ENCODE measurements around the gene KCNMA1.

KCNMA1 gene

GRCh38 chr10:76885816-76886215 is 751.8 kb downstream of the KCNMA1 start:
- no peak for DNase-seq (ENCODE audit: low read depth)

GRCh38 chr10:76884673-76885275 is 752.8 kb downstream of the KCNMA1 start:
- no peak for DNase-seq (ENCODE audit: low read depth)

- DNase-seq (ENCODE audit: low read depth) = no peak
These were observed 754.0 kb downstream of the KCNMA1 start for GRCh38 chr10:76883596-76883995.

DNA sequence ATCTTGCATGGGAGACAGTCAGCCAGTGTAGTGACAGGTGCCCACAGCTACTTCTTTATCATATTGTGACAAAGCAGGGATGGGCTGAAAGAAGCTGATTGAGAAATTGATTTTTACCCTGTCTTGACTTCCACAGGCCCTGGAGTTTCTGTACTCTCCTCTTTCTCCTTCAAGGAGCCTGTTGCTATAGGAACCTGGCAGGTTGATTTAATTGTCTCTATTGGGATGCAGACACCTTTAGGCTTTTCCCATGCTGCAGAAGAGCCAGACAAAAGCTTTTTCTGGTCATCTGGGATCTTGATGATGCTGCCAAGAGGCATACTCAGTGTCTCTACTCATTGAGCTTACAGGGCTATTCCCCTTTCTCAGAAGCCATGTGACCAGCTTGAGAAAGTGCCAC is 754.8 kb downstream of the KCNMA1 start:
- DNase-seq (ENCODE audit: low read depth) = no peak

DNA sequence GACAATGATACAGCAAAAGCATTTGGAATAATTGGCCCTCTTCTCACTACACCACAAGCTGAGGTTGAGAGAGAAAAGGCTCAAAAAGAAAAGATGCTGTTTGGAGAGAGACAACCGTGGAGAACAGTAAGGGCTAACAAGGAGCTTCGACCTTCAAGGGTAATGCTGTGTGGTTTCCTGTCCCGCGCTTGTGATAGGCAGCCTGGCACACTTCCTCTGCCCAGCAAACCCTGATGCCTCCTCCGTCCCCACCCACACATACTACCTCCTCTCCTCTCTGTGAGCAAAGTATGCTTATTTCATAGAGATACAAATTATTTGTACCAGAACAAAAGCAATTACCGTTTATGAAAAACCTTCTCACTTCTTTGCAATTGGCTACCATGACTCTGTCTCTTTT is 755.4 kb downstream of the KCNMA1 start:
- no peak for DNase-seq (ENCODE audit: low read depth)

DNA sequence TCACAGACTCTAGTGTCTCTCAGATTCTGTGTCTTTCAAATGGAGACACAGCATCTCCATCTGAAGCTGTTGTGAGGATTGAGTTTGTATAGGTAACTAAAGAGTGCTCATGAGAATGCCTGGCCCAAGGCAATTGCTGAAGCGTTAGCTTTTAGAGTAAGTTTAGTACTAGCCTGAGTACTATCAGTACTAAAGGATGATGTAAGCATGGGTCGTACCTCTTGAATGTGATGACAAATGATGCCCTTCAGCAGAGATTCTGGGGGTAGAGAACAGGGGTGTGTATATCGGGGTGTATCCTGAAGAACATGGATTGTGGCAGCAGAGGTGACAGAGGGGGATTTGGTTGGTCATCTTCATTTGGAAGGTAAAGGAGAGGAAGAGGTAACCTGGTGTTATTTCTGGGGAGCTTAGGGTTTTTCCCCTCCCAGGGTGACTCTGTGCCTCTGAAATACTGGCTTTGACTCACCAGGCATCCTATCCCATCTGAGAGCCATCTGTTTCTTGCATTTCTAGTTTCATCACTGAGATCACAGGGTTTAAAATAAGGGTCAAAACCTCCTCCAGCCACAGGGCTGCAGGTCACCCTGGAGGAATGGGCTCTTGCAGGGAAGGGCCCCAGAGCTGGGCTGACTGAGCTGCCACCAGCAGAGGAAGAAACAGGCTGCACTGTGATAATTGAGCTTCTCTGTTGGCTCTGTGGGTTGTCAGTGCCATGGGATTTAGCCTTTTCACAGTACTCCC is 756.0 kb downstream of the KCNMA1 start:
- DNase-seq (ENCODE audit: low read depth) = no peak

- DNase-seq (ENCODE audit: low read depth) = no peak
These were observed 756.7 kb downstream of the KCNMA1 start for GRCh38 chr10:76880931-76881330.

DNA sequence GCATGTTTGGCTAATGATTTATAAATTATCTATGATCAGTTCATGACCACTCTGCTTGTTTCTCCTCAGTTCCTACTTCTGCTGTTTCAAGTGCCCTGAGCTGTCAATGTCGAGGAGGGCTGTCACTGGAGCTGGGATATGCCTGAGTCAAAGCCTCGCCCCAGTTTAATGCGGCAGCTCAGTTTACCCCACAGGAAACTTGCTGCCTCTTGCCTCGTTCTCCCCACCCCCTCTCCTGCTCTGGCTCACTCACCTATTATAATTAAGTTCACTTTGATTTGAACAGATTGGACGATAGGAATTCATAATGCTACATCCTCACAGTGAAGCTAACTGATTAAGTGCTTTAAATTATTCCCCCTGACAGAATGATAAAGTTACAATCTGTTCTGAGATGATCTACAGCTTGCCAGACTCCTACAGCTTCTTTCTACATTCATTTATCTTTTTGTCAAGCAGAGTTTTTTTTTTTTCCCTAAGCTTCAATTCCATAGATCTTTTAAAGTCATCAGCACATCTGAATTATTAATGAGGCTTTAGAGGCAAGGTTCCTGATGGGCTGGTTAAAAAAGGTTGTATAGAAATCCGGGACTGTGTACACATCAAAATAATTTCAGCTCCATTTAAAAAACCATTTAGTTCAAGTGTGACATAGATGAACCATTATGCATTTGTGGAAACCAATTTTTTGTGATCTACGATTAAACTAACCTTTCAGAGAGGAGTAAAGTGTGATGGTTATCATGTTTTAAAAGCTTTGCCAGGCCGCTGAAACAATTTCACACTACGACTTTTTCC is 758.3 kb downstream of the KCNMA1 start:
- DNase-seq (ENCODE audit: low read depth) = no peak

GRCh38 chr10:76878514-76878913 is 759.1 kb downstream of the KCNMA1 start:
- no peak for DNase-seq (ENCODE audit: low read depth)

- DNase-seq (ENCODE audit: low read depth) = no peak
These were observed 762.7 kb downstream of the KCNMA1 start for GRCh38 chr10:76874896-76875295.

- no peak for DNase-seq (ENCODE audit: low read depth)
These were observed 763.4 kb downstream of the KCNMA1 start for GRCh38 chr10:76874176-76874575.

DNA sequence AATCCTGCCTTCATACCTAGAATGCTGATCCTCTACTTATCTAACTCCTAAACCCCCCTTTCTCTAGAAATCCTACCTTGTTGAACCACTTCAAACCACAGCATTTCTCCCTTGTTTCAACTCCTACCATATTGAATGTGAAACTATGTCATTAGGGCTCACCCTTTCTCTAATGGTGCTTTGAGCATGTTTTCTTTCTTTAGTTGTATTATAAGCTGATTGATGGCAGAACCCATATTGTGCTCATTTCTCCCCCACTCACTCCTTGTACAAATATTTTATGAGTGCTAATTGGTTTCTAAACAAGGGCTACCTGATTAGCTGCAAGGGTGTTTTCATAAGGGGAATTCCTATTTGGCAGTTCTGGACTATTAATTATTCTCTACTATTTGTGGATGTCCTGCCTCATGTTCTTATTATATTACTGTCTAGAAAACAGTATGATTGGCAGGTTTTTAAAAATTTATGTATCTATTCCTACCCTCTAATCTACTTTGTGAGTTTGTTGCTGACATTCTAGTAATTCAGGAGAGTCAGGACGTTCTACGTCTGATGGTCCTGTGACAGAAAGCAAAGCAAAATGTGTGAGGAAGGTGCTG is 765.8 kb downstream of the KCNMA1 start:
- no peak for DNase-seq (ENCODE audit: low read depth)

- DNase-seq (ENCODE audit: low read depth) = no peak
These were observed 767.7 kb downstream of the KCNMA1 start for GRCh38 chr10:76869931-76870330.

- DNase-seq (ENCODE audit: low read depth) = no peak
These were observed 769.3 kb downstream of the KCNMA1 start for GRCh38 chr10:76868098-76868977.

- DNase-seq (ENCODE audit: low read depth) = no peak
These were observed 770.6 kb downstream of the KCNMA1 start for GRCh38 chr10:76866841-76867586.

GRCh38 chr10:76864922-76865321 is 772.7 kb downstream of the KCNMA1 start:
- DNase-seq (ENCODE audit: low read depth) = no peak

DNA sequence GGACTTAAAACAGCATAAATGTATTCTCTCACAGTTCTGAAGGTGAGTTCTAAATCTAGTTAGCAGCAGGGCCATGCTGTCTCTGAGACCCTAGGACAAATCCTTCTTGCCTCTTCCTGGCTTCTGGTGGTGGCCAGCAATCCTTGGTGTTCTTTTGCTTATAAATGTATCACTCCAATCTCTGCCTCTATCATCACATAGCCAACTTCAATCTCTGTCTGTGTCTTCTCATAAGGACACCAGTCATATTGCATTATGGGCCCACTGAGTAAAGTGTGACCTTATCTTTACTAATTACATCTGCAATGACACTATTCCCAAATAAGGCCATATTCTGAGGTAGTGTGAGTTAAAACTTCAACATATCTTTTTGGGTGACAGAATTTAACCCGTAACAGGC is 778.9 kb downstream of the KCNMA1 start:
- DNase-seq (ENCODE audit: low read depth) = no peak

DNA sequence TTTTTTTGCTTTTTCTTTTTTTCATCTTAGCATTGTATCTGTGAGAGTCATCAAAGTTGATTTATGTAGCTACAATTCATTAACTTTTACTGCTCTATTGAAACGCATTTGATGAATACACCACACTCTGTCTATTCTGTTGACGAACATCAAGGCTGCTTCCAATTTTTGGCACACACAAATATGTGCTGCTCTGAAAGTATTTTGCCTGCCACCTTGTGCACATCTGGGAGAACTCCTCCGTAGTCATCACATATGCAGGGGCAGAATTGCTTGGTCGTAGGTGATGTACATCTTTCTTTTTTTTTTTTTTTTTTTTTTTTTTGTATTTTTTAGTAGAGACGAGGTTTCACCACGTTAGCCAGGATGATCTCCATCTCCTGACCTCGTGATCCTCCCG is 796.8 kb downstream of the KCNMA1 start:
- no peak for DNase-seq (ENCODE audit: low read depth)

DNA sequence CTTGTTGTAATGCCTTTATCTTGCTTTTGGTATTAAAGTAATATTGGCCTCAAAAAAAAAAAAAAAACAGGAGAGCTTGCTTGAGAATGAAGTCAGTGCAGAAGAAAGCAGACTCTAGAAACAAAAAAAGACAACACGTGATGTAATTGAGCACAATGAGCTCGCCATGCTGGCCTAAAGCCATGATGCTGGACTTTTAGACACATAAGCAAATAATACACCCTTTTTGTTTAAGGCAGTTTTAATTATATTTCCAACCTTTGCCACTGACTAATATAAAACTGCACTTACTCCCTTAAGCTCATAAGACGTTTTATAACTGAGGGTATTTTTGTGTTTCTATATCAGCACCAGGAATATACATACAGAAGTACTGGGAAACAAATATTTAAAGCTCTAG is 798.3 kb downstream of the KCNMA1 start:
- no peak for DNase-seq (ENCODE audit: low read depth)

GRCh38 chr10:76830218-76830617 is 807.4 kb downstream of the KCNMA1 start:
- no peak for DNase-seq (ENCODE audit: low read depth)

DNA sequence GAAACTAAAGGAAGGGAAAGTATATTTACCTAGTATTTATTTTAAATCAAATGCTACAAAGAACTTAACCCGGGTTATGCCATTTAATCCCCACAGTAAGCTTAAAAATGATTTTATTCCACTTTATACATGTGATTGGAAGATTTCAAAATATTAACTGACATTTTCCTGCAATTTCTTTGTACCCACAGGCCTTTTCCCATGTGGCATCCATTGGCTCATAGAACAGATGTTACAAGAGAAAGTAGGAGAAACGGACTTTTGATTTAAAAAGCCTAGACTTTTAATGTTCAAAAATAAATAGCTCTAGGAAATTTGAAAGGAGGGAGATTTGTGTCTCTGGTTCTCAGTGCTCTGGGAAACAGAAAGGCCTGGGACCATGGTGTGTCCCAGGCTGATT is 807.9 kb downstream of the KCNMA1 start:
- no peak for DNase-seq (ENCODE audit: low read depth)

Measured in activated T-helper 9 cell treated with anti-CD3 and anti-CD28 coated beads, Interleukin-2, amount 50 U/mL, for 16 hours (primary cell).